ENCODE results near the gene PATL2. TPM values are rescaled to one million over a fixed set of nuclear protein-coding genes. Genes with fewer than 3 reads are reported as not detected.

PATL2 gene
- total and polyA plus RNA-seq, 10 donors: 17.0 to 64.2 (median 28.9) TPM

DNA sequence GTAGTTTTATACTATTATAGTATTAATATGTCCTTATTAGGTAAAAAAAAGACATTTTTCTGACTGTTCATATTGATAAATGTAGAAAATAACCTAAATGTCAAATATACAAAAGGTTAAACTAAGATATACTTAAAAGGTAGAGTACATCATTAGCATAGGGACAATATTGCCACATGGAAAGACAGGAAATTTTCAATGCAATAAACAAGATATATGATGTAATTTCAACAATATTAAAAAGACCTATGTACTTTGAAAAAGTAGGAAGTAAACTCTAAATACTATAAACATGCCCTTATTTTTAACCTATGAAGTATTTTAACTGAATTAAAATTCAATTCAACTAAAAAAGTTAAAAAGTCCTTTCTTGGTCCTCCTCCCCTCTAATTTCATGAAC lies 49.5 kb downstream of the PATL2 start:
- H3K4me3 ChIP-seq: peak overlapping the region in 3 of 8 donors; percentile 82 to 96 (median 87)
- no peak for DNase-seq
- intact Hi-C loops (cut with DNase I; ENCODE audit: low total_unique reads): loop anchor here (5.0 kb wide), 1 partner anchor 76 kb away; the partner anchor contains the start of gene TRIM69
- no peaks in the 10 kb centered on the region for H3K27me3 ChIP-seq (replicated peaks in 1 of 7)
- H3K36me3 ChIP-seq: peaks cover 0 to 40% (median 28%) of the 10 kb centered on the region in 6 donors
- TF ChIP-seq, protein P1, sequence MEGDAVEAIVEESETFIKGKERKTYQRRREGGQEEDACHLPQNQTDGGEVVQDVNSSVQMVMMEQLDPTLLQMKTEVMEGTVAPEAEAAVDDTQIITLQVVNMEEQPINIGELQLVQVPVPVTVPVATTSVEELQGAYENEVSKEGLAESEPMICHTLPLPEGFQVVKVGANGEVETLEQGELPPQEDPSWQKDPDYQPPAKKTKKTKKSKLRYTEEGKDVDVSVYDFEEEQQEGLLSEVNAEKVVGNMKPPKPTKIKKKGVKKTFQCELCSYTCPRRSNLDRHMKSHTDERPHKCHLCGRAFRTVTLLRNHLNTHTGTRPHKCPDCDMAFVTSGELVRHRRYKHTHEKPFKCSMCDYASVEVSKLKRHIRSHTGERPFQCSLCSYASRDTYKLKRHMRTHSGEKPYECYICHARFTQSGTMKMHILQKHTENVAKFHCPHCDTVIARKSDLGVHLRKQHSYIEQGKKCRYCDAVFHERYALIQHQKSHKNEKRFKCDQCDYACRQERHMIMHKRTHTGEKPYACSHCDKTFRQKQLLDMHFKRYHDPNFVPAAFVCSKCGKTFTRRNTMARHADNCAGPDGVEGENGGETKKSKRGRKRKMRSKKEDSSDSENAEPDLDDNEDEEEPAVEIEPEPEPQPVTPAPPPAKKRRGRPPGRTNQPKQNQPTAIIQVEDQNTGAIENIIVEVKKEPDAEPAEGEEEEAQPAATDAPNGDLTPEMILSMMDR (IDR thresholded peaks at IDR 0.05 in 8 of 11, conservative IDR thresholded peaks at IDR 0.05 in 3 of 11): no peak
- no peak for TF ChIP-seq POLR2AphosphoS5 (IDR thresholded peaks at IDR 0.05)
- no peak for TF ChIP-seq POLR2A (IDR thresholded peaks at IDR 0.05)
- H3K27ac ChIP-seq: peak overlapping the region in 7 of 8 donors; percentile 98 to 100 (median 100)
- H3K9me3 ChIP-seq: no peaks in the 10 kb centered on the region
- H3K4me1 ChIP-seq: peaks cover 9 to 79% (median 57%) of the 10 kb centered on the region in 6 donors

DNA sequence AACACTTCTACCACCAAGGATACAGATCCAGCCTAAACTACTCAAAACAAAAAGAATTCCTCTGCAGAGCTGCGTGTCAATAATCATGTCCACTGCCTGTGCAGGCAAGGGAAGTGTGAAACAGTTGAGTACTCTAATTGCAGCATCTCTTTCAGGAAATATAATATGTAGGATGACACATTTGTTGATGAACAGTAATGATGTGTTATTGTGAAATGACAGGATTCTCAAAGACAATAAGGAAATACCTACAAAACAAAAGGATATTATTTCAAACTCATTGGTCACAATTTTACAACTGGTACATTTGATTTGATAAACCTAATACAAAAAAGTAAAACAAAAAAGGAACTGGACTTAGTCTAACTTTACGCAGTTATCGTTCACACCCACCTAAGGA lies 52.1 kb downstream of the PATL2 start:
- no peak for TF ChIP-seq POLR2A (IDR thresholded peaks at IDR 0.05)
- TF ChIP-seq, protein P1 (IDR thresholded peaks at IDR 0.05 in 8 of 11, conservative IDR thresholded peaks at IDR 0.05 in 3 of 11): no peak
- Histone ChIP-seq H3K4me1 (peaks cover under 1 to 68% (median 37%) of the 10 kb centered on the region in 6 donors), H3K36me3 (peaks cover 0 to 65% (median 48%) of the 10 kb centered on the region in 6 donors), H3K27ac (peak overlapping the region in 4 of 8 donors; percentile 3 to 71 (median 61)), H3K27me3 (replicated peaks in 1 of 7) (no peaks in the 10 kb centered on the region), H3K4me3 (no peak overlapping the region), H3K9me3 (no peaks in the 10 kb centered on the region)
- 63 to 93% (median 82%) methylated on average over 3 of the region's 3 CpGs for WGBS, 5 donors
- intact Hi-C loops (cut with DNase I; ENCODE audit: low total_unique reads): no loop called here
- DNase-seq: no peak

DNA sequence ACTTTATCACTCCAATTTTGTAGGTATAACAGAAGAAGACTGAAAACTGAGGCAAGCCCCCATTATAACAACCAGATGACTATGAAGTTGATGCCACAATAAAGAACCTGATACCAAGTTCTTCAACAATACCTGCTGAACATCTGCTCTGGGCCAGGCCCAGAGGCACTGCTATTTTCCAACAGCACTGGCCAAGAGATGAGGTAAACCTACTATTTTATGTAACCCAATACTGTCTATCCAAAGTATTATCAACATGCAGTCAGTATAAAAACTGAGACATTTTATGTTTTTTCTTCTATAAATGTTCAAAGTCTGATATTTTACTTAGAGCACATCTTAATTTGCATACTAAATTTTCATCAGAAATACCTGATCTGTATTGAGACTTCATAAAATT lies 53.7 kb downstream of the PATL2 start:
- H3K9me3 ChIP-seq: no peaks in the 10 kb centered on the region
- no peak for TF ChIP-seq POLR2AphosphoS5 (IDR thresholded peaks at IDR 0.05)
- H3K27me3 ChIP-seq (replicated peaks in 1 of 7): no peaks in the 10 kb centered on the region
- intact Hi-C loops (cut with DNase I; ENCODE audit: low total_unique reads): no loop called here
- no peak overlapping the region for H3K27ac ChIP-seq
- H3K36me3 ChIP-seq: peaks cover 0 to 82% (median 59%) of the 10 kb centered on the region in 6 donors
- H3K4me1 ChIP-seq: peaks cover 0 to 60% (median 31%) of the 10 kb centered on the region in 6 donors
- H3K4me3 ChIP-seq: no peak overlapping the region
- DNase-seq: no peak

DNA sequence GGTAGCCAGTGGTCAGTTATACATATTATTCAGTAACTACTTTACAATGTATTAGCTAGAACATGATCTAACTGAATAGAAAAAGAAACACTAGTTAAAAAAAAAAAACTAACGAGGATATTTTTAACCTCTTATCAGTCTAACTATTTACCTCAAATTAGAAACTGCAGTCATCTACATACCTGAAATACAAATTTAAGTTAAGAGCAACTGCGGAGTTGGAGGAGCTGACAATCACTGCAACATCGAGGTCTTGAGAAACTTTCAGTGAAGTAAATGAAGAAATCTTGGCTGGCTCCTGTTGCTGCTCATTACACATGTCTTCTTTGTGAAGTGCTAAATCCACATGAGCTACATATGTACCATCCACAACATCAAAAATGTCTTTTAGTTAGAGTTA lies 54.2 kb downstream of the PATL2 start:
- no peak overlapping the region for H3K4me3 ChIP-seq
- TF ChIP-seq POLR2A (IDR thresholded peaks at IDR 0.05): no peak
- TF ChIP-seq, protein P1 (IDR thresholded peaks at IDR 0.05 in 8 of 11, conservative IDR thresholded peaks at IDR 0.05 in 3 of 11): no peak
- no peak for TF ChIP-seq POLR2AphosphoS5 (IDR thresholded peaks at IDR 0.05)
- H3K36me3 ChIP-seq: peaks cover 0 to 87% (median 61%) of the 10 kb centered on the region in 6 donors
- no peaks in the 10 kb centered on the region for H3K9me3 ChIP-seq
- no peak for DNase-seq
- intact Hi-C loops (cut with DNase I; ENCODE audit: low total_unique reads): no loop called here
- 78 to 92% (median 90%) methylated on average over 3 of the region's 3 CpGs for WGBS, 5 donors
- H3K27ac ChIP-seq: no peak overlapping the region
- peaks cover 0 to 60% (median 26%) of the 10 kb centered on the region in 6 donors for H3K4me1 ChIP-seq
- no peaks in the 10 kb centered on the region for H3K27me3 ChIP-seq (replicated peaks in 1 of 7)

DNA sequence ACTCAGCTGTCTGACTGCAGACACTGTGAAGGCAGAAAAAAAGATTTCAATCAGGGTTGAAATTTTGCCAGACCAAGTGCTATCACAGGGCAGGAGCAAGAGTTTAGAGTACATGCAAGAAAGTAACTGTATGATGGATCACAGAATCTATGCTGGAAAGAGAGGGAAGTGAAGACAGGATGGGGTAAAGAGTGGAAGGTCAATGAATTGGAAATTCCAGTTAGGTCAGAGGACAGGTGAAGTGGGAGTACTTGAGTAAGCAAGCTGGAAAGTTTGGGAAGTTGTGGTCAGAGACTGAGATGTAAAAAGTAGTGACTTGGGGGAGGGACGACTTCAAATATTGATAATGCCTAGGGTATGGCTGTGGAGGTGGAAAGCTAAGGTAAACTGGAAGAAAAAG lies 54.8 kb downstream of the PATL2 start:
- WGBS, 5 donors: 83 to 91% (median 87%) methylated on average over 1 of the region's 1 CpG
- intact Hi-C loops (cut with DNase I; ENCODE audit: low total_unique reads): no loop called here
- Histone ChIP-seq H3K27me3 (replicated peaks in 1 of 7) (no peaks in the 10 kb centered on the region), H3K27ac (no peak overlapping the region), H3K9me3 (no peaks in the 10 kb centered on the region), H3K4me3 (no peak overlapping the region), H3K36me3 (peaks cover 0 to 93% (median 68%) of the 10 kb centered on the region in 6 donors), H3K4me1 (peaks cover 0 to 60% (median 20%) of the 10 kb centered on the region in 6 donors)
- TF ChIP-seq POLR2A (IDR thresholded peaks at IDR 0.05): no peak
- DNase-seq: no peak

All from spleen (tissue), 11 donors.